GM12864 (cell line): ENCODE measurements around the gene TSPOAP1.

ENCODE experiments used
- DNase-seq: peaks from one replicate; pipeline ENCODE4 v3.0.0-alpha.2; 2011; ENCODE audit warnings: low read depth
- H3K4me3 ChIP-seq: 2 replicates; pipeline ENCODE4 v1.5.1; 2011; ENCODE audit warnings: mild to moderate bottlenecking, low read depth, low read length, control low read depth
- TF ChIP-seq, protein P1 (sequence below): IDR thresholded peaks from 2 replicates; pipeline ENCODE4 v1.5.1; 2011; ENCODE audit warnings: low read depth, mild to moderate bottlenecking, moderate library complexity, low read length, control low read depth, inconsistent platforms; ENCODE audit errors: missing control alignments

The TSPOAP1 gene

DNA sequence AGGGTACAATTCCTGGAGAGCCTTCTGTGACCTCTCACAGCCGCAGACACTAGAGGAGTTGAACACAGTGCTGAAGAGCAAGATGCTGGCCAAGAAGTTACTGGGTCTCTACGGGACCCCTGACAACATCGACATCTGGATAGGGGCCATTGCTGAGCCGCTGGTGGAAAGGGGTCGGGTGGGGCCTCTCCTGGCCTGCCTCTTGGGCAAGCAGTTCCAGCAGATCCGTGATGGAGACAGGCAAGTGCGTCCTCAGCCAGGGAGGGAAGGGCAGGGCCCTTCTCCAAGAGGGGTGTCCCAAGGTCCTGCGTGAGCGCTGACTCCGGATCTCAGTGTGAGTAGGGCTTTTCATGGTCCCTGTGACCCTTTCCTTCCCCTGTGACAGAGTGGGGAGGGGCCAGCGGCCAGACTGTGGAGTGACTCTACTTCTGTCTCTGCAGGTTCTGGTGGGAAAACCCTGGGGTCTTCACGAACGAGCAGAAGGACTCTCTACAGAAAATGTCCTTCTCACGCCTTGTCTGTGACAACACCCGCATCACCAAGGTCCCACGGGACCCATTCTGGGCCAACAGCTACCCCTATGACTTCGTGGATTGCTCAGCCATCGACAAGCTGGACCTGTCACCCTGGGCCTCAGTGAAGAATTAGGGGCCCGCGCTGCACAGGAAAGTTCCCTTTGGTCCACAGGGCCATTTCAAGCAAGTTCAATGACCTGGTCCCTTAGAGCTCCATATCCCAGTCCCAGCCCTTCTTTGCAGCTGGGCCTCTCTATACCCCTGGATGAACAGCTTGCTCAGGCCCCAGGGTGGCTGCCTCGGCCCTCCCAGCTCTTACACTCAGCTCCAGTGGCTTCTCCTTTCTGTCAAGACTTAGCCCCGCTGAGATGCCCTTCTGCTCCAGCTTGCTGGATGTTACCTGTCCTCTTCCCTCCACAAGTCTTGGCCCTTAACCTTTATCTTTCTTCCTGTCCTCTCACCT, 61.0 kb downstream of the TSPOAP1 start:
- no peak overlapping the region for H3K4me3 ChIP-seq
- no peak for DNase-seq
- TF ChIP-seq, protein P1, sequence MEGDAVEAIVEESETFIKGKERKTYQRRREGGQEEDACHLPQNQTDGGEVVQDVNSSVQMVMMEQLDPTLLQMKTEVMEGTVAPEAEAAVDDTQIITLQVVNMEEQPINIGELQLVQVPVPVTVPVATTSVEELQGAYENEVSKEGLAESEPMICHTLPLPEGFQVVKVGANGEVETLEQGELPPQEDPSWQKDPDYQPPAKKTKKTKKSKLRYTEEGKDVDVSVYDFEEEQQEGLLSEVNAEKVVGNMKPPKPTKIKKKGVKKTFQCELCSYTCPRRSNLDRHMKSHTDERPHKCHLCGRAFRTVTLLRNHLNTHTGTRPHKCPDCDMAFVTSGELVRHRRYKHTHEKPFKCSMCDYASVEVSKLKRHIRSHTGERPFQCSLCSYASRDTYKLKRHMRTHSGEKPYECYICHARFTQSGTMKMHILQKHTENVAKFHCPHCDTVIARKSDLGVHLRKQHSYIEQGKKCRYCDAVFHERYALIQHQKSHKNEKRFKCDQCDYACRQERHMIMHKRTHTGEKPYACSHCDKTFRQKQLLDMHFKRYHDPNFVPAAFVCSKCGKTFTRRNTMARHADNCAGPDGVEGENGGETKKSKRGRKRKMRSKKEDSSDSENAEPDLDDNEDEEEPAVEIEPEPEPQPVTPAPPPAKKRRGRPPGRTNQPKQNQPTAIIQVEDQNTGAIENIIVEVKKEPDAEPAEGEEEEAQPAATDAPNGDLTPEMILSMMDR, result no peak

DNA sequence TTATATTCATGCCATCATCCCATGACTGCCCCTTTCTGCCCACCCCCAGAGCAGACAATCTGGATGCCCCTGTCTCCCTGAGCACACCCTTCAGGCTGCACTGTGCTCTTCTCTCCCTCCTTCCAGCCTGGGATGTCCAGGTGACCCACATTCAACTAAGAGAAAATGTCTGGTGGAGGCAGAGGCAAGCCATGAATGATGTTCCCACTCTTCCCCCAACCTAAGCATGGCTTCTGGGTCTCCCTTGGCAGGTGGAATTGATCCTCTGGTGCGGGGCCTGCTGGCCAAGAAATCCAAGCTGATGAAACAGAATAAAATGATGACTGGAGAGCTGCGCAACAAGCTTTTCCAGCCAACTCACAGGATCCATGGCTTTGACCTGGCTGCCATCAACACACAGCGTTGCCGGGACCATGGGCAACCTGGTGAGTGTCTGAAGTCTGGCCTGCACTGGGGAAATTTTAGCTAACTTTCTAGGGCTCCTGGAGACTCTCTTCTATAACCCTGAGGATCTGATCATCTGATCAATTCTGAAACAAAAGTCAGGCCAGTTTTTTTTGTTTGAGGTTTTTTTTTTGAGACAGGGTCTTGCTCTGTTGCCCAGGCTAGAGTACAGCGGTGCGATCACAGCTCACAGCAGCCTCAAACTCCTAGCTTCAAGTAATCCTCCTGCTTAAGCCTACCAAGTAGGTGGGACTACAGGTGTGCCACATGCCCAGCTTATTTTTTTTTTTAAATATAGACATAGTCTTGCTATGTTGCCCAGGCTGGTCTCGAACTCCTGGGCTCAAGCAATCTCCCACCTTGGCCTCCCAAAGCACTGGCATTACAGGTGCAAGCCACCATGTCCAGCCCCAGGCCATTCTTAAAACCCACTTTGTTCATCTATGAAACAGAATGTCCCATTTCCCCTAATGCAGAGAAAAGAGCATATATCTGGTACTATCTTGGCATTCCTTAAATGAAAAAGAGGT, 62.4 kb downstream of the TSPOAP1 start:
- no peak overlapping the region for H3K4me3 ChIP-seq
- TF ChIP-seq, protein P1, result no peak
- DNase-seq, result no peak

DNA sequence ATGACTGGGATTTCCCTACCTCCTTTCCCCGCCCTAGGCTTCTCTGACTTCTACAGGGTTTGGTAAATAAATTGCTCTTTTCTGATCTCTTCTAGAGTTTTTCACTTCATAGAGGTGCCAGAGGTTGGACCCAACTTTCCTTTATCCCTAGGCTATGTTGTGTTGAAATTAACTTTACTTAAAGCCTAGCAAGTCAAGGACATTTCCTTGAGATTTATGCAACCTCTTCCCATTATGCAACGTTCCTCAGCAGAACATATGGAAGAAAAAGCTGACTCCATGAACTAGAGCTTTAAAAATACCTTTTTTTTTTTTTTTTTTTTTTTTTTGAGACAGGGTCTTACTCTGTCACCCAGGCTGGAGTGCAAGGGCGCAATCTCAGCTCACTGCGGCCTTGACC, 63.3 kb downstream of the TSPOAP1 start:
- no peak overlapping the region for H3K4me3 ChIP-seq
- TF ChIP-seq, protein P1, result no peak

DNA sequence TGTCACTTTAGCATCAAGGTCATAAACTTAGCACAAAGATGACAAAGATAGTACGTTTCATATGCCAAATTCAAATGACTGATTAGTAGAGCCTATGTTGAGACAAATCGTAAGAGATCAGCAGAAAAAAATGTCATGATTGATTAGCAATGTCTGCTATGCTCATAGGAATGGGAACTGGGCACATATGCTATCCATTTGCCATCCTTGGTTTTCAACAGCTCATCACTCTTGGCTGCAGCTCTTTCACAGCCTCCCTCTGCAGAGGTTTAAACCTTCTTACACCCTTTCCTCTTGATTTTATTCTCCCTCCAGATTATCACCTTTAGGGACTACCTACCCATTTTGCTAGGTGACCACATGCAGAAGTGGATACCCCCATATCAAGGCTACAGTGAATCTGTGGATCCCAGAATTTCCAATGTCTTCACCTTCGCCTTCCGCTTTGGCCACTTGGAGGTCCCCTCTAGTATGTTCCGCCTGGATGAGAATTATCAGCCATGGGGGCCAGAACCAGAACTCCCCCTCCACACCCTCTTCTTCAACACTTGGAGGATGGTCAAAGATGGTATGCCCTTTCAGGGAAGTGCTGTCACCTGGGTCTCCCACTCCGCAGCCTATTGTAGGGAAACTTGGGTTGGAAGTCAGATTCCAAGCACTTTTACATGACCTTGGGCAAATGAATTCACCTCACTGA, 64.0 kb downstream of the TSPOAP1 start:
- TF ChIP-seq, protein P1, result no peak
- H3K4me3 ChIP-seq, result no peak overlapping the region
- no peak for DNase-seq

More for the DNA sequence above, 63.3 kb downstream of the TSPOAP1 start:
- DNase-seq, result no peak

DNA sequence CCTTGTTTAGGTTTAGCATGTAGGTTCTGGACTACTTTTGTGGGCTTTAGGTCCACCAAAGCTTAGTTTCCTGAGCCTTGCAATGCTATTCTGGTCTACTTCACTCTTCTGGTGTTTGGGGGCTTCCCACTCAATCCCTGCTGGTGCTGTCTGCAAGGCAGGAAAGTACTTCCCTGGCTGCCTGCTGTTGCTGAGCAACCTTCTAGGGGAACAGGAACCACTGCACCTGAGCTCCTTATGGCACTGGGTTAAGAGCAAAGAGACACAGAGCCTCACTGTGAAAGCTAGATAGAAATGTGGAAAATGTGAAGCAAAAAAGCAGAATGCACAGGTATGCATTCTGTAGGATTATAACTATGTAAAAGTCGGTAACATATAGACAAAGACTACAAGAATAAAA, 64.8 kb downstream of the TSPOAP1 start:
- no peak for DNase-seq
- TF ChIP-seq, protein P1, result no peak
- no peak overlapping the region for H3K4me3 ChIP-seq

DNA sequence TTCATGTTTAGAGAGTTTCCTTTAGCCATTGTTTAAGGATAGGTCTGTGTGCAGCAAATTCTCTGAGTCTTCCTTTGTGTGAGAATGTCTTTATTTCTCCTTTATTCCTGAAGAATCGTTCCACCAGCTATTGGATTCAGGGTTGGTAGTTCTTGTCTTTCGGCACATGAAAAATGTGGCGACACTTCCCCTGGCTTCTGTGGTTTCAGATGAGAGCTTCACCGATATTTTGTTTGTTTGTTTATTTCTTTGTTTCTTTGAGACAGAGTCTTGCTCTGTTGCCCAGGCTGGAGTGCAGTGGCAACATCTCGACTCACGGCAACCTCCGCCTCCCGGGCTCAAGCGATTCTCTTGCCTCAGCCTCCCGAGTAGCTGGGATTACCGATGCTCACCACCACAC, 66.4 kb downstream of the TSPOAP1 start:
- DNase-seq, result no peak
- no peak overlapping the region for H3K4me3 ChIP-seq
- TF ChIP-seq, protein P1, result no peak
